K562 (cell line): ENCODE data around the gene PPARGC1A. TPM values are rescaled to one million over a fixed set of nuclear protein-coding genes. Genes with fewer than 3 reads are reported as not detected.

Experiments used
- ATAC-seq: fragments of 200-7000 bp; cut with Tn5 transposase; 3 replicates; pipeline ENCODE4 v1.9.1; 2020; ENCODE audit warnings: moderate library complexity
- BruUV-seq: library from RNA; stranded (reverse); fragments of 400-500 nt; replicated peaks from 2 replicates; lab custom pipeline; 2021; lab: Mats Ljungman, UMichigan
- CTCF ChIA-PET: fragments of 300-600 bp; formaldehyde crosslinking; extraction: SDS; loops from one replicate; lab custom pipeline; 2021; ENCODE audit warnings: low intra/inter-chr PET ratio; lab: Yijun Ruan, JAX
- POLR2A ChIA-PET: fragments of 300-600, 350-650 bp; sonication (Branson Sonifier 250); formaldehyde crosslinking; extraction: SDS; loops from one replicate; lab custom pipeline; 2021; ENCODE audit warnings: antibody characterized with exemption, inconsistent platforms; lab: Yijun Ruan, JAX
- DNase-seq, 4 experiments: peaks; one replicate each; pipeline versions ENCODE4 v3.0.0 to v3.0.0-alpha.2; 2011 to 2018; ENCODE audit warnings: low spot score in 3 of 4, mixed read lengths in 3 of 4; ENCODE audit errors: extremely low read depth in 1 of 4
- FAIRE-seq: peaks from 2 replicates; lab custom pipeline; 2011; peaks lifted over from hg19 to GRCh38; lab: Jason Lieb, UNC
- H2AFZ ChIP-seq: 2 replicates; pipeline ENCODE4 v1.6.0; 2011; ENCODE audit warnings: low read depth, low read length, control low read depth, inconsistent platforms
- H3K27ac ChIP-seq: fragments of 200-600 bp; 3 replicates; pipeline ENCODE4 v1.8.0; 2011; ENCODE audit warnings: low read depth, mild to moderate bottlenecking, control low read depth, inconsistent platforms, low read length, moderate library complexity, mixed read lengths; ENCODE audit errors: extremely low read depth
- H3K27me3 ChIP-seq, 2 experiments: fragments of 300-600 bp in 1 of 2; 2 replicates in 1 of 2; 3 replicates in 1 of 2; pipeline versions ENCODE4 v1.6.0 to v1.8.0; 2011; ENCODE audit warnings: inconsistent platforms in 2 of 2, low read length in 2 of 2, mild to moderate bottlenecking in 1 of 2, mixed read lengths in 1 of 2, moderate library complexity in 1 of 2; ENCODE audit not compliant: control insufficient read depth in 2 of 2, insufficient read depth in 2 of 2
- H3K36me3 ChIP-seq: fragments of 300-600 bp; 3 replicates; pipeline ENCODE4 v1.8.0; 2011; ENCODE audit warnings: mild to moderate bottlenecking, low read length, inconsistent platforms; ENCODE audit not compliant: control insufficient read depth, insufficient read depth
- H3K4me1 ChIP-seq, 2 experiments: fragments of 200-600 bp in 1 of 2; replicated peaks in 1 of 2; 2 replicates in 1 of 2; 3 replicates in 1 of 2; pipeline versions ENCODE4 v1.5.1 to v1.8.0; 2011; ENCODE audit warnings: inconsistent platforms in 2 of 2, low read length in 2 of 2, mild to moderate bottlenecking in 1 of 2, mixed read lengths in 1 of 2, moderate library complexity in 1 of 2; ENCODE audit not compliant: control insufficient read depth in 2 of 2, insufficient read depth in 2 of 2
- H3K4me2 ChIP-seq: 2 replicates; pipeline ENCODE4 v1.6.1; 2011; ENCODE audit warnings: low read length, control low read depth, inconsistent platforms, mixed read lengths; ENCODE audit not compliant: insufficient read depth
- H3K4me3 ChIP-seq: fragments of 200-600 bp; sonication (generic), shearing (Covaris generic); 2 replicates; pipeline ENCODE4 v1.5.1; 2016; ENCODE audit warnings: control low read depth, inconsistent platforms
- H3K79me2 ChIP-seq: fragments of 200-600 bp; 3 replicates; pipeline ENCODE4 v1.8.0; 2011; ENCODE audit warnings: low read length, inconsistent platforms; ENCODE audit not compliant: control insufficient read depth, insufficient read depth
- H3K9ac ChIP-seq, 2 experiments: 2 replicates each; pipeline versions ENCODE4 v1.6.0 to v1.6.1; 2011; ENCODE audit warnings: low read depth in 2 of 2, low read length in 2 of 2, control low read depth in 1 of 2, inconsistent platforms in 1 of 2, mild to moderate bottlenecking in 1 of 2, mixed read lengths in 1 of 2; ENCODE audit not compliant: insufficient read depth in 1 of 2
- H3K9me1 ChIP-seq: one replicate; pipeline ENCODE4 v1.6.0; 2011; ENCODE audit warnings: inconsistent platforms, mild to moderate bottlenecking, low read length, moderate library complexity; ENCODE audit not compliant: control insufficient read depth, insufficient read depth
- H3K9me3 ChIP-seq: replicated peaks from 2 replicates; pipeline ENCODE4 v1.5.1; 2011; ENCODE audit warnings: low read depth, low read length, inconsistent platforms; ENCODE audit not compliant: control insufficient read depth, insufficient read depth
- H4K20me1 ChIP-seq: replicated peaks from 2 replicates; pipeline ENCODE4 v1.6.1; 2011; ENCODE audit warnings: low read length, inconsistent platforms, mixed read lengths; ENCODE audit not compliant: control insufficient read depth, insufficient read depth
- ARHGAP35 ChIP-seq: fragments of 450-650 bp; IDR thresholded peaks from 2 replicates; pipeline ENCODE4 v1.6.1; 2018; ENCODE audit not compliant: partially characterized antibody
- ASH1L ChIP-seq: fragments of 450-650 bp; IDR thresholded peaks from 2 replicates; pipeline ENCODE4 v1.6.1; 2018; ENCODE audit warnings: borderline replicate concordance, mild to moderate bottlenecking, low read depth; ENCODE audit not compliant: partially characterized antibody
- C11orf30 ChIP-seq: fragments of 450-650 bp; IDR thresholded peaks from 2 replicates; pipeline ENCODE4 v1.6.1; 2016; ENCODE audit warnings: low read depth, mild to moderate bottlenecking
- CCNT2 ChIP-seq: IDR thresholded peaks from 2 replicates; pipeline ENCODE4 v1.6.1; 2011; ENCODE audit warnings: borderline replicate concordance, low read depth, mild to moderate bottlenecking, moderate library complexity, mixed read lengths, low read length; ENCODE audit not compliant: insufficient read length; ENCODE audit errors: extremely low read depth
- CEBPB ChIP-seq: fragments of 450-650 bp; IDR thresholded peaks from 2 replicates; pipeline ENCODE4 v1.6.1; 2016; ENCODE audit warnings: missing genetic modification characterization, missing compliant biosample characterization
- ILF3 ChIP-seq: fragments of 450-650 bp; IDR thresholded peaks from 2 replicates; pipeline ENCODE4 v1.6.1; 2018; ENCODE audit warnings: antibody characterized with exemption, mild to moderate bottlenecking, moderate library complexity, borderline replicate concordance
- IRF1 ChIP-seq: sonication (generic); formaldehyde crosslinking; IDR thresholded peaks from 2 replicates; pipeline ENCODE4 v1.8.0; 2022; ENCODE audit warnings: missing genetic modification reagents, mild to moderate bottlenecking, borderline replicate concordance
- KLF1 ChIP-seq: fragments of 450-650 bp; IDR thresholded peaks from 2 replicates; pipeline ENCODE4 v1.6.1; 2016; ENCODE audit warnings: missing genetic modification characterization, missing compliant biosample characterization
- MTA3 ChIP-seq: fragments of 450-650 bp; formaldehyde crosslinking; IDR thresholded peaks from 2 replicates; pipeline ENCODE4 v1.6.1; 2017; ENCODE audit warnings: mild to moderate bottlenecking, borderline replicate concordance
- MYBL2 ChIP-seq, 2 experiments: fragments of 450-650 bp in 1 of 2; sonication (generic) in 1 of 2; formaldehyde crosslinking in 1 of 2; IDR thresholded peaks; 2 replicates each; pipeline versions ENCODE4 v1.6.1 to v1.8.1; 2017 to 2022; ENCODE audit warnings: borderline replicate concordance in 1 of 2, inconsistent platforms in 1 of 2, low read depth in 1 of 2, mild to moderate bottlenecking in 1 of 2, missing genetic modification reagents in 1 of 2, moderate library complexity in 1 of 2
- NCOR1 ChIP-seq: fragments of 450-650 bp; IDR thresholded peaks from 2 replicates; pipeline ENCODE4 v1.6.1; 2016; ENCODE audit warnings: mild to moderate bottlenecking, moderate library complexity
- PTTG1 ChIP-seq: fragments of 450-650 bp; IDR thresholded peaks from 2 replicates; pipeline ENCODE4 v1.6.1; 2016; ENCODE audit warnings: low read depth, mild to moderate bottlenecking, missing genetic modification characterization, missing compliant biosample characterization
- RBFOX2 ChIP-seq: fragments of 200-400 bp; formaldehyde crosslinking; IDR thresholded peaks from 2 replicates; pipeline ENCODE4 v1.6.1; 2017; ENCODE audit warnings: low read depth, mild to moderate bottlenecking, low read length, moderate library complexity
- RBM17 ChIP-seq: fragments of 200-400 bp; formaldehyde crosslinking; IDR thresholded peaks from 2 replicates; pipeline ENCODE4 v1.6.1; 2017; ENCODE audit warnings: low read depth, mild to moderate bottlenecking, low read length, borderline replicate concordance
- ZNF124 ChIP-seq: sonication (generic); formaldehyde crosslinking; IDR thresholded peaks from 2 replicates; pipeline ENCODE4 v1.8.1; 2022; ENCODE audit warnings: missing genetic modification reagents
- ZNF263 ChIP-seq: sonication (generic); formaldehyde crosslinking; IDR thresholded peaks from 2 replicates; pipeline ENCODE4 v1.8.0; 2022; ENCODE audit warnings: mild to moderate bottlenecking, missing genetic modification reagents, borderline replicate concordance
- ZNF316 ChIP-seq: fragments of 450-650 bp; IDR thresholded peaks from 2 replicates; pipeline ENCODE4 v1.6.1; 2016
- ZNF347 ChIP-seq: fragments of 450-650 bp; formaldehyde crosslinking; IDR thresholded peaks from 2 replicates; pipeline ENCODE4 v1.4.0; 2020; ENCODE audit warnings: low read depth, mild to moderate bottlenecking, moderate library complexity
- ZNF696 ChIP-seq: fragments of 250-450 bp; sonication (Bioruptor Pico); conservative IDR thresholded peaks from 2 replicates; pipeline ENCODE4 v1.4.0; 2020; ENCODE audit warnings: mild to moderate bottlenecking, moderate library complexity
- WGBS: fragments of 100-300 bp; shearing (Covaris generic); methylation state at CpG from one replicate; pipeline ENCODE4 v1.1.6; 2016; ENCODE audit warnings: low coverage, mixed read lengths; ENCODE audit not compliant: insufficient coverage; ENCODE audit errors: missing lambda C conversion rate; 5-methylcytosine and 5-hydroxymethylcytosine counted together
- in situ Hi-C: fragments of 300-500 bp; cut with MboI; formaldehyde crosslinking; loops from 4 replicates; pipeline ENCODE4 v1.15.0; 2018; ENCODE audit warnings: inconsistent platforms, mixed read lengths
- intact Hi-C: fragments of 100-400 bp; cut with micrococcal nuclease; formaldehyde crosslinking; loops from 2 replicates; pipeline ENCODE4 v1.14.2; 2022
- polyA plus RNA-seq, 8 experiments: library from polyadenylated mRNA; depleted of rRNA in 4 of 8; stranded (reverse) in 5 of 8; unstranded in 3 of 8; fragments of >200 nt; fragmentation: Nextera tagmentation in 2 of 8; fragmentation: Illumina TruSeq in 1 of 8; extraction: Ambion mirVana in 2 of 8; extraction: Trizol in 1 of 8; gene quantifications; 2 replicates each; pipeline versions ENCODE4 v1.2.1 to v1.2.3, GENCODE V29; 2011 to 2014; ENCODE audit warnings: inconsistent platforms in 1 of 8, missing spikeins in 1 of 8
- total RNA-seq, 7 experiments: library from RNA; depleted of rRNA in 6 of 7; stranded (reverse); fragments of >200 nt in 6 of 7; fragmentation: Illumina TruSeq in 2 of 7; extraction: Trizol in 2 of 7; gene quantifications; 2 replicates each; pipeline versions ENCODE4 v1.2.1 to v1.2.3, GENCODE V29; 2011 to 2021; ENCODE audit warnings: low replicate concordance in 1 of 7

PPARGC1A gene
- total and polyA plus RNA-seq, 9 of the 15 experiments (the other 6 are each of a cell fraction or from before 2014, with no cell fraction given): 0.02 TPM; not detected in 8

- TF ChIP-seq MYBL2 (IDR thresholded peaks at IDR 0.05; ENCODE audit: low read depth) (no peak), MYBL2 (CRISPR knock-in tag; IDR thresholded peaks at IDR 0.05; ENCODE audit: borderline replicate concordance) (no peak), NCOR1 (no peak), PTTG1 (no peak), ILF3 (no peak), RBM17 (no peak)
Measured at GRCh38 chr4:23774909-23775308, 114.9 kb downstream of the PPARGC1A start (continued).

- no peaks in the 10 kb centered on the region for H3K79me2 ChIP-seq
- no peak overlapping the region for H3K4me2 ChIP-seq
- no peak overlapping the region for H3K27ac ChIP-seq
- no peaks in the 10 kb centered on the region for H4K20me1 ChIP-seq
- H3K4me1 ChIP-seq: no peaks in the 10 kb centered on the region
- in situ Hi-C loops: no loop called here
- POLR2A ChIA-PET: no interaction called here
- ATAC-seq (no peak), DNase-seq (no peak), FAIRE-seq (no peak)
- H3K27me3 ChIP-seq: no peaks in the 10 kb centered on the region
- intact Hi-C loops: no loop called here
- no peak overlapping the region for H2AFZ ChIP-seq
- H3K9ac ChIP-seq: no peak overlapping the region
- H3K9me3 ChIP-seq: no peaks in the 10 kb centered on the region
- 0% methylated on average over 2 of the region's 2 CpGs for WGBS
- TF ChIP-seq RBFOX2: no peak
- no peak for TF ChIP-seq ZNF696
- no peak for TF ChIP-seq ARHGAP35
- no peak for TF ChIP-seq ZNF347 (CRISPR knock-in tag)
- TF ChIP-seq C11orf30: no peak
- no peak for TF ChIP-seq ILF3
- TF ChIP-seq IRF1: no peak
- no peak for TF ChIP-seq ASH1L
- no peak for TF ChIP-seq MTA3
- no peak for TF ChIP-seq ZNF124
- no peak for TF ChIP-seq CCNT2
- TF ChIP-seq CEBPB (tag): no peak
- TF ChIP-seq ZNF263 (CRISPR knock-in tag): no peak
- no peak for TF ChIP-seq ZNF316
- TF ChIP-seq KLF1: no peak
- BruUV-seq: no TSS peak
- no peaks in the 10 kb centered on the region for H3K36me3 ChIP-seq
- CTCF ChIA-PET: no interaction called here
- no peaks in the 10 kb centered on the region for H3K9me1 ChIP-seq
- H3K4me3 ChIP-seq: no peak overlapping the region
Measured at GRCh38 chr4:23773884-23774636, 115.8 kb downstream of the PPARGC1A start.
